ENCODE results near the gene SLC28A1. TPM values are rescaled to one million over a fixed set of nuclear protein-coding genes. Genes with fewer than 3 reads are reported as not detected.
"Not testable (repeated sequence)": the region's sequence is repeated elsewhere in the genome, so short reads cannot be mapped to it uniquely, and the experiment has no call there.

The SLC28A1 gene
- total and polyA plus RNA-seq, 5 experiments from 2014 or later = not detected

GRCh38 chr15:84981054-84981710 lies 96.7 kb downstream of the SLC28A1 start:
- peaks cover 0 to 2% (median 0%) of the 10 kb centered on the region in 9 donors for H3K9me3 Mint-ChIP-seq
- no peaks in the 10 kb centered on the region for H3K36me3 Mint-ChIP-seq
- H3K27me3 Mint-ChIP-seq = no peaks in the 10 kb centered on the region
- POLR2A ChIA-PET = interaction anchor here (0.7 to 2.7 kb wide), 20 partner anchors 8 to 410 kb away, joined by 3 to 15 read pairs (median 3); partner anchors contain the start of genes AKAP13, SEC11A, WDR73 and ZSCAN2
- peak overlapping the region; percentile 84 to 98 (median 96) for H3K27ac Mint-ChIP-seq
- H3K4me1 Mint-ChIP-seq = peaks cover 7 to 44% (median 37%) of the 10 kb centered on the region in 4 donors
- peak; percentile 75 to 80 for ATAC-seq
- DNase-seq = peak in 9 of 10 donors; percentile 92 to 98 (median 96)
- H3K4me3 Mint-ChIP-seq = peak overlapping the region; percentile 88 to 97 (median 94)

- peaks cover 10 to 50% (median 39%) of the 10 kb centered on the region in 4 donors for H3K4me1 Mint-ChIP-seq
- ATAC-seq (peak; percentile 4 to 28), DNase-seq (peak; percentile 29 to 79 (median 58))
- H3K4me3 Mint-ChIP-seq = peak within 1 kb of the TSS; percentile 89 to 97 (median 95)
- POLR2A ChIA-PET = interaction anchor here (0.8 to 2.7 kb wide), 7 partner anchors 50 to 411 kb away, joined by 3 to 15 read pairs (median 6); partner anchors contain the start of gene ZSCAN2
- H3K27ac Mint-ChIP-seq = peak within 1 kb of the TSS; percentile 88 to 98 (median 96)
- H3K27me3 Mint-ChIP-seq = no peaks in the 10 kb centered on the region
- H3K9me3 Mint-ChIP-seq = peaks cover 0 to 2% (median 0%) of the 10 kb centered on the region in 9 donors
- no peaks in the 10 kb centered on the region for H3K36me3 Mint-ChIP-seq
These were observed 97.3 kb downstream of the SLC28A1 start, which contains the start of gene PDE8A for GRCh38 chr15:84981711-84982300. TSS of gene PDE8A (plus strand) at chr15:84981856. CDS start at chr15:84982163, 307 bp downstream.

GRCh38 chr15:84982301-84982920 lies 97.9 kb downstream of the SLC28A1 start:
- POLR2A ChIA-PET = interaction anchor here (1.0 to 2.7 kb wide), 3 partner anchors 63 to 351 kb away, joined by 3 to 15 read pairs (median 4); no protein-coding TSS in a partner anchor

GRCh38 chr15:84983294-84983693 lies 98.8 kb downstream of the SLC28A1 start:
- Mint-ChIP-seq H3K4me3 (peak overlapping the region; percentile 89 to 97 (median 94)), H3K27ac (peak overlapping the region in 8 of 10 donors; percentile 88 to 97 (median 95)), H3K4me1 (peaks cover 15 to 58% (median 45%) of the 10 kb centered on the region in 4 donors), H3K9me3 (peaks cover 0 to 2% (median 0%) of the 10 kb centered on the region in 9 donors), H3K27me3 (no peaks in the 10 kb centered on the region), H3K36me3 (no peaks in the 10 kb centered on the region)
- no peak for DNase-seq
- POLR2A ChIA-PET = interaction anchor here (1.5 kb wide), 1 partner anchor 62 kb away, joined by 4 read pairs; no protein-coding TSS in a partner anchor
- ATAC-seq = no peak

More at GRCh38 chr15:84982301-84982920, 97.9 kb downstream of the SLC28A1 start:
- Mint-ChIP-seq H3K9me3 (peaks cover 0 to 2% (median 0%) of the 10 kb centered on the region in 9 donors), H3K27ac (peak overlapping the region; percentile 88 to 98 (median 95)), H3K4me1 (peaks cover 11 to 53% (median 41%) of the 10 kb centered on the region in 4 donors), H3K27me3 (no peaks in the 10 kb centered on the region), H3K4me3 (peak overlapping the region; percentile 89 to 97 (median 94)), H3K36me3 (no peaks in the 10 kb centered on the region)
- DNase-seq = peak; percentile 30 to 74 (median 54)
- ATAC-seq = peak in 1 of 2 donors; percentile 11

- Mint-ChIP-seq H3K27me3 (no peaks in the 10 kb centered on the region), H3K4me1 (peaks cover 17 to 63% (median 50%) of the 10 kb centered on the region in 4 donors), H3K36me3 (no peaks in the 10 kb centered on the region), H3K9me3 (peaks cover 0 to 2% (median 0%) of the 10 kb centered on the region in 9 donors), H3K27ac (peak overlapping the region in 7 of 10 donors; percentile 28 to 97 (median 92)), H3K4me3 (peak overlapping the region in 8 of 10 donors; percentile 21 to 97 (median 94))
- no peak for ATAC-seq
- DNase-seq = no peak
- POLR2A ChIA-PET = interaction anchor here (1.5 kb wide), 1 partner anchor 61 kb away, joined by 4 read pairs; no protein-coding TSS in a partner anchor
These were observed 99.2 kb downstream of the SLC28A1 start for GRCh38 chr15:84983711-84984110.

GRCh38 chr15:84985158-84985557 lies 100.7 kb downstream of the SLC28A1 start:
- H3K4me3 Mint-ChIP-seq = peak overlapping the region in 2 of 10 donors; percentile 7 to 15
- H3K4me1 Mint-ChIP-seq = peaks cover 21 to 69% (median 49%) of the 10 kb centered on the region in 4 donors
- H3K27ac Mint-ChIP-seq = peak overlapping the region in 8 of 10 donors; percentile 2 to 88 (median 50)
- peaks cover 0 to 2% (median 0%) of the 10 kb centered on the region in 9 donors for H3K9me3 Mint-ChIP-seq
- H3K27me3 Mint-ChIP-seq = no peaks in the 10 kb centered on the region
- POLR2A ChIA-PET = no interaction called here
- no peaks in the 10 kb centered on the region for H3K36me3 Mint-ChIP-seq
- ATAC-seq = no peak
- DNase-seq = no peak

- Mint-ChIP-seq H3K4me3 (peak overlapping the region in 1 of 10 donors; percentile 23), H3K4me1 (peaks cover 27 to 87% (median 62%) of the 10 kb centered on the region in 4 donors), H3K27ac (peak overlapping the region in 6 of 10 donors; percentile 30 to 87 (median 57))
- not testable (repeated sequence) for H3K36me3 Mint-ChIP-seq, H3K27me3 Mint-ChIP-seq, H3K9me3 Mint-ChIP-seq, ATAC-seq, DNase-seq
- POLR2A ChIA-PET = interaction anchor here (0.6 to 0.7 kb wide), 4 partner anchors 18 to 490 kb away, joined by 3 to 7 read pairs (median 4); no protein-coding TSS in a partner anchor
These were observed 102.9 kb downstream of the SLC28A1 start for GRCh38 chr15:84987351-84987750.

GRCh38 chr15:84987949-84988624 lies 103.6 kb downstream of the SLC28A1 start:
- peaks cover 31 to 85% (median 60%) of the 10 kb centered on the region in 4 donors for H3K4me1 Mint-ChIP-seq
- H3K4me3 Mint-ChIP-seq = peak overlapping the region in 8 of 10 donors; percentile 2 to 75 (median 54)
- H3K27ac Mint-ChIP-seq = peak overlapping the region; percentile 28 to 96 (median 80)
- DNase-seq (no peak), ATAC-seq (peak; percentile 60 to 69)
- no peaks in the 10 kb centered on the region for H3K27me3 Mint-ChIP-seq
- no peaks in the 10 kb centered on the region for H3K9me3 Mint-ChIP-seq
- no peaks in the 10 kb centered on the region for H3K36me3 Mint-ChIP-seq
- POLR2A ChIA-PET = interaction anchor here (0.6 to 1.9 kb wide), 3 partner anchors 8 to 805 kb away, joined by 3 to 9 read pairs (median 6); no protein-coding TSS in a partner anchor

GRCh38 chr15:84988909-84989644 lies 104.6 kb downstream of the SLC28A1 start:
- no peaks in the 10 kb centered on the region for H3K9me3 Mint-ChIP-seq
- H3K36me3 Mint-ChIP-seq = no peaks in the 10 kb centered on the region
- peak overlapping the region in 8 of 10 donors; percentile 27 to 96 (median 62) for H3K27ac Mint-ChIP-seq
- H3K27me3 Mint-ChIP-seq = no peaks in the 10 kb centered on the region
- POLR2A ChIA-PET = interaction anchor here (1.7 to 1.9 kb wide), 2 partner anchors 9 to 15 kb away, joined by 7 to 9 read pairs; no protein-coding TSS in a partner anchor
- H3K4me1 Mint-ChIP-seq = peaks cover 33 to 78% (median 52%) of the 10 kb centered on the region in 4 donors
- ATAC-seq = no peak
- no peak for DNase-seq
- peak overlapping the region in 4 of 10 donors; percentile 50 to 75 (median 64) for H3K4me3 Mint-ChIP-seq

- ATAC-seq (no peak), DNase-seq (no peak)
- peaks cover 0 to 2% (median under 1%) of the 10 kb centered on the region in 3 donors for H3K36me3 Mint-ChIP-seq
- no peaks in the 10 kb centered on the region for H3K9me3 Mint-ChIP-seq
- peaks cover 31 to 69% (median 43%) of the 10 kb centered on the region in 4 donors for H3K4me1 Mint-ChIP-seq
- no peaks in the 10 kb centered on the region for H3K27me3 Mint-ChIP-seq
- no peak overlapping the region for H3K4me3 Mint-ChIP-seq
- peak overlapping the region in 3 of 10 donors; percentile 9 to 39 (median 14) for H3K27ac Mint-ChIP-seq
- POLR2A ChIA-PET = interaction anchor here (1.5 to 1.7 kb wide), 2 partner anchors 10 kb away, joined by 4 to 7 read pairs; no protein-coding TSS in a partner anchor
These were observed 106.0 kb downstream of the SLC28A1 start for GRCh38 chr15:84990507-84990906.

Measured in naive thymus-derived CD8-positive, alpha-beta T cell (primary cell).